ENCODE results near the gene MARCHF10. TPM values are rescaled to one million over a fixed set of nuclear protein-coding genes. Genes with fewer than 3 reads are reported as not detected.

MARCHF10 gene
- total RNA-seq = not detected in 2 replicates

DNA sequence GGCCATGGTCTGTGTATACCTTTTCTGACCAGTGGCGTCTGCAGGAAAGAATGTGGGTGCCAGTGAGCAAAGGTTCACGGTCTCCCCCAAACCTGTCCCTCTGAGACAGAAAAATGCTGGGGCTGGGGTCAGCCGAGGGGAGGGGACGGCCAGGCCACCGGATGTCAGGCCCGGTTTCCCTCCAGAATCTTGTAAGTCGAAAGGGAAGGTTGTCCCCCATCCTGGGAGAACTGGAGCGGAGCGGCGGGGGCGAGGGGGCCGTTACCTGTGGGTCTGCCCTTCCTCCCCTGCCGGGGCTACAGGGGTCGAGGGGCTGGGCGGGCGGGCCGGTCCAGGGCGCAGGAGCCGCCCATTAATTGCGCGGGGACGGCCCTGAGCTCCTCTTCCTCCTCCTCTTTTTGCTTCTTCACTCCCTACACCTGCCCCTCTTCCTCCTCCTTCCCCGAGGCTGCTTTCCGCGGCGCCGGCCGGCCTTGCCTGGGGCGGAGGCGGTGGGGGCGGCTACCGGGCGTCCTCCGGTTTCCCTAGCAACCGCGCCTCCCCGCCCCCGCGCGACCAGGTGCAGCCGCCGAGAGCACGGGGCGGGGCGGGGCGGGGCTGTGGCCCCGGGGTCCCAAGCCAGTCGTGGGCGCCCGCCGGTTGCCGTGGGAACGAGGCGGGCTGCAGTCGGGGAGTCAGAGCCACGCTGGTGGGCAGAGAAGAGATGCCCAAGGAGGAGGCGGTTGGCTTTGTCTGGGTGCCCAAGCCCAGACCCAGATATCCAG is at the start of gene MARCHF10:
TSS of gene MARCHF10 (minus strand) at position 503 of the 764 bp plus-strand sequence. CDS start 6,579 bp downstream, outside the sequence.

Other genes starting within 250 kb of the MARCHF10 start
- 238 and 264 TPM in 2 replicates for gene MRC2, start 180.6 kb downstream of the MARCHF10 start, total RNA-seq
- gene TANC2, start 157.9 kb upstream of the MARCHF10 start, total RNA-seq = 5.9 and 7.6 TPM in 2 replicates